T-helper 2 cell treated with Interferon-gamma antibody and Interleukin-4, amounts not matched to agents 5 μg/mL and 100 μg/mL, for 36 hours (primary cell): ENCODE measurements around the gene SOX18.

Experiments
- DNase-seq: peaks from one replicate; pipeline ENCODE4 v3.0.0; 2021; ENCODE audit warnings: low spot score
- H3K27ac Mint-ChIP-seq: one replicate; pipeline ENCODE4 v1.8.0; 2021; ENCODE audit warnings: mild to moderate bottlenecking, mixed read lengths
- H3K27me3 Mint-ChIP-seq: one replicate; pipeline ENCODE4 v1.8.0; 2021; ENCODE audit warnings: low read depth, mixed read lengths
- H3K36me3 Mint-ChIP-seq: one replicate; pipeline ENCODE4 v1.8.0; 2021; ENCODE audit warnings: low read depth, mixed read lengths
- H3K4me1 Mint-ChIP-seq: one replicate; pipeline ENCODE4 v1.8.0; 2021; ENCODE audit warnings: low read depth, mixed read lengths
- H3K4me3 Mint-ChIP-seq: one replicate; pipeline ENCODE4 v1.8.0; 2022; ENCODE audit warnings: mild to moderate bottlenecking, moderate library complexity, mixed read lengths
- H3K9me3 Mint-ChIP-seq: one replicate; pipeline ENCODE4 v1.8.0; 2021; ENCODE audit warnings: mixed read lengths

SOX18 gene

GRCh38 chr20:64003960-64004725 is 45.3 kb downstream of the SOX18 start:
- peaks cover 53% of the 10 kb centered on the region for H3K36me3 Mint-ChIP-seq

GRCh38 chr20:64001607-64002011 is 47.8 kb downstream of the SOX18 start:
- Mint-ChIP-seq H3K4me3 (no peak overlapping the region), H3K27me3 (no peaks in the 10 kb centered on the region), H3K27ac (no peak overlapping the region), H3K4me1 (no peaks in the 10 kb centered on the region), H3K36me3 (peaks cover 46% of the 10 kb centered on the region), H3K9me3 (no peaks in the 10 kb centered on the region)
- DNase-seq = no peak

More at GRCh38 chr20:64003960-64004725, 45.3 kb downstream of the SOX18 start:
- H3K4me3 Mint-ChIP-seq = no peak overlapping the region
- DNase-seq = no peak
- H3K9me3 Mint-ChIP-seq = peaks cover 6% of the 10 kb centered on the region
- H3K27me3 Mint-ChIP-seq = no peaks in the 10 kb centered on the region
- peaks cover 4% of the 10 kb centered on the region for H3K4me1 Mint-ChIP-seq
- no peak overlapping the region for H3K27ac Mint-ChIP-seq

GRCh38 chr20:64000906-64001305 is 48.5 kb downstream of the SOX18 start:
- H3K4me1 Mint-ChIP-seq = no peaks in the 10 kb centered on the region
- no peaks in the 10 kb centered on the region for H3K27me3 Mint-ChIP-seq
- H3K4me3 Mint-ChIP-seq = no peak overlapping the region
- no peak overlapping the region for H3K27ac Mint-ChIP-seq
- H3K9me3 Mint-ChIP-seq = no peaks in the 10 kb centered on the region
- peaks cover 48% of the 10 kb centered on the region for H3K36me3 Mint-ChIP-seq
- no peak for DNase-seq
